ENCODE data around the gene DCC.

DNA sequence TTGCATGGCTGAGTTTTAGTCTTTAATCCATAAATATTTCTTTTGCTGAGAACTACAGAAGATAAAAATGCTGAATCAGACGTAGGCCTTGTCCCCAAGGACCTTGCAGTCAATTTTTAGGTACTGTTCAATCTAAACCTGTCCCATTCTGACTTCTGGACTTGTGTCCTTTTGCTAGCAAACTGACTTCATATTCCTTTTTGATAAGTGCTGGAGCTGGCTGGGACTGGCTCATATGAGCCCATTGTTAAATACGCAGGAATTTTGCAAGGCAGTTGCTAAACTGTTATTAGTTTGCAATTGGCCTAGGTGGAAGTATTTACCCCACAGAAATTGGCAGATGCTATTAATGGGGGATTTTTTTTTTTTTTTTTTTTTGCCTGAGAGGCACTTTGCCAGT lies 941.4 kb downstream of the DCC start:
- TF ChIP-seq EZH2 (IDR thresholded peaks at IDR 0.05; ENCODE audit: borderline replicate concordance, insufficient read depth, low read depth, low read length, poor library complexity, severe bottlenecking): no peak
- TF ChIP-seq, protein P1, sequence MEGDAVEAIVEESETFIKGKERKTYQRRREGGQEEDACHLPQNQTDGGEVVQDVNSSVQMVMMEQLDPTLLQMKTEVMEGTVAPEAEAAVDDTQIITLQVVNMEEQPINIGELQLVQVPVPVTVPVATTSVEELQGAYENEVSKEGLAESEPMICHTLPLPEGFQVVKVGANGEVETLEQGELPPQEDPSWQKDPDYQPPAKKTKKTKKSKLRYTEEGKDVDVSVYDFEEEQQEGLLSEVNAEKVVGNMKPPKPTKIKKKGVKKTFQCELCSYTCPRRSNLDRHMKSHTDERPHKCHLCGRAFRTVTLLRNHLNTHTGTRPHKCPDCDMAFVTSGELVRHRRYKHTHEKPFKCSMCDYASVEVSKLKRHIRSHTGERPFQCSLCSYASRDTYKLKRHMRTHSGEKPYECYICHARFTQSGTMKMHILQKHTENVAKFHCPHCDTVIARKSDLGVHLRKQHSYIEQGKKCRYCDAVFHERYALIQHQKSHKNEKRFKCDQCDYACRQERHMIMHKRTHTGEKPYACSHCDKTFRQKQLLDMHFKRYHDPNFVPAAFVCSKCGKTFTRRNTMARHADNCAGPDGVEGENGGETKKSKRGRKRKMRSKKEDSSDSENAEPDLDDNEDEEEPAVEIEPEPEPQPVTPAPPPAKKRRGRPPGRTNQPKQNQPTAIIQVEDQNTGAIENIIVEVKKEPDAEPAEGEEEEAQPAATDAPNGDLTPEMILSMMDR (IDR thresholded peaks at IDR 0.05): no peak

Data from B cell (primary cell).